K562 (cell line): Measurements from ENCODE around the gene STAP1. TPM values are rescaled to one million over a fixed set of nuclear protein-coding genes. Genes with fewer than 3 reads are reported as not detected.

Experiments used
- ATAC-seq: fragments of 200-7000 bp; cut with Tn5 transposase; 3 replicates; pipeline ENCODE4 v1.9.1; 2020; ENCODE audit warnings: moderate library complexity
- BruUV-seq: library from RNA; stranded (reverse); fragments of 400-500 nt; replicated peaks from 2 replicates; lab custom pipeline; 2021; lab: Mats Ljungman, UMichigan
- CTCF ChIA-PET: fragments of 300-600 bp; formaldehyde crosslinking; extraction: SDS; loops from one replicate; lab custom pipeline; 2021; ENCODE audit warnings: low intra/inter-chr PET ratio; lab: Yijun Ruan, JAX
- POLR2A ChIA-PET: fragments of 300-600, 350-650 bp; sonication (Branson Sonifier 250); formaldehyde crosslinking; extraction: SDS; loops from one replicate; lab custom pipeline; 2021; ENCODE audit warnings: antibody characterized with exemption, inconsistent platforms; lab: Yijun Ruan, JAX
- DNase-seq, 4 experiments: peaks; one replicate each; pipeline versions ENCODE4 v3.0.0 to v3.0.0-alpha.2; 2011 to 2018; ENCODE audit warnings: low spot score in 3 of 4, mixed read lengths in 3 of 4; ENCODE audit errors: extremely low read depth in 1 of 4
- FAIRE-seq: peaks from 2 replicates; lab custom pipeline; 2011; peaks lifted over from hg19 to GRCh38; lab: Jason Lieb, UNC
- H2AFZ ChIP-seq: 2 replicates; pipeline ENCODE4 v1.6.0; 2011; ENCODE audit warnings: low read depth, low read length, control low read depth, inconsistent platforms
- H3K27ac ChIP-seq: fragments of 200-600 bp; 3 replicates; pipeline ENCODE4 v1.8.0; 2011; ENCODE audit warnings: low read depth, mild to moderate bottlenecking, control low read depth, inconsistent platforms, low read length, moderate library complexity, mixed read lengths; ENCODE audit errors: extremely low read depth
- H3K27me3 ChIP-seq, 2 experiments: fragments of 300-600 bp in 1 of 2; 2 replicates in 1 of 2; 3 replicates in 1 of 2; pipeline versions ENCODE4 v1.6.0 to v1.8.0; 2011; ENCODE audit warnings: inconsistent platforms in 2 of 2, low read length in 2 of 2, mild to moderate bottlenecking in 1 of 2, mixed read lengths in 1 of 2, moderate library complexity in 1 of 2; ENCODE audit not compliant: control insufficient read depth in 2 of 2, insufficient read depth in 2 of 2
- H3K36me3 ChIP-seq: fragments of 300-600 bp; 3 replicates; pipeline ENCODE4 v1.8.0; 2011; ENCODE audit warnings: mild to moderate bottlenecking, low read length, inconsistent platforms; ENCODE audit not compliant: control insufficient read depth, insufficient read depth
- H3K4me1 ChIP-seq, 2 experiments: fragments of 200-600 bp in 1 of 2; replicated peaks in 1 of 2; 2 replicates in 1 of 2; 3 replicates in 1 of 2; pipeline versions ENCODE4 v1.5.1 to v1.8.0; 2011; ENCODE audit warnings: inconsistent platforms in 2 of 2, low read length in 2 of 2, mild to moderate bottlenecking in 1 of 2, mixed read lengths in 1 of 2, moderate library complexity in 1 of 2; ENCODE audit not compliant: control insufficient read depth in 2 of 2, insufficient read depth in 2 of 2
- H3K4me2 ChIP-seq: 2 replicates; pipeline ENCODE4 v1.6.1; 2011; ENCODE audit warnings: low read length, control low read depth, inconsistent platforms, mixed read lengths; ENCODE audit not compliant: insufficient read depth
- H3K4me3 ChIP-seq: fragments of 200-600 bp; sonication (generic), shearing (Covaris generic); 2 replicates; pipeline ENCODE4 v1.5.1; 2016; ENCODE audit warnings: control low read depth, inconsistent platforms
- H3K79me2 ChIP-seq: fragments of 200-600 bp; 3 replicates; pipeline ENCODE4 v1.8.0; 2011; ENCODE audit warnings: low read length, inconsistent platforms; ENCODE audit not compliant: control insufficient read depth, insufficient read depth
- H3K9ac ChIP-seq, 2 experiments: 2 replicates each; pipeline versions ENCODE4 v1.6.0 to v1.6.1; 2011; ENCODE audit warnings: low read depth in 2 of 2, low read length in 2 of 2, control low read depth in 1 of 2, inconsistent platforms in 1 of 2, mild to moderate bottlenecking in 1 of 2, mixed read lengths in 1 of 2; ENCODE audit not compliant: insufficient read depth in 1 of 2
- H3K9me1 ChIP-seq: one replicate; pipeline ENCODE4 v1.6.0; 2011; ENCODE audit warnings: inconsistent platforms, mild to moderate bottlenecking, low read length, moderate library complexity; ENCODE audit not compliant: control insufficient read depth, insufficient read depth
- H3K9me3 ChIP-seq: replicated peaks from 2 replicates; pipeline ENCODE4 v1.5.1; 2011; ENCODE audit warnings: low read depth, low read length, inconsistent platforms; ENCODE audit not compliant: control insufficient read depth, insufficient read depth
- H4K20me1 ChIP-seq: replicated peaks from 2 replicates; pipeline ENCODE4 v1.6.1; 2011; ENCODE audit warnings: low read length, inconsistent platforms, mixed read lengths; ENCODE audit not compliant: control insufficient read depth, insufficient read depth
- CBX3 ChIP-seq, 2 experiments: IDR thresholded peaks; 1 replicate in 1 of 2; 2 replicates in 1 of 2; pipeline ENCODE4 v1.6.1; 2012; ENCODE audit warnings: inconsistent platforms in 2 of 2, low read length in 2 of 2, borderline replicate concordance in 1 of 2, control low read depth in 1 of 2
- MYC ChIP-seq, 2 experiments: fragments of 250-450 bp in 1 of 2; sonication (Bioruptor Pico) in 1 of 2; IDR thresholded peaks; 2 replicates each; pipeline versions ENCODE4 v1.5.1 to v1.6.1; 2012 to 2021; ENCODE audit warnings: low read depth in 2 of 2, borderline replicate concordance in 1 of 2, improper control_type of control experiment in 1 of 2, low read length in 1 of 2, mild to moderate bottlenecking in 1 of 2, moderate library complexity in 1 of 2
- TCFL5 ChIP-seq: fragments of 250-450 bp; sonication (Bioruptor Pico); conservative IDR thresholded peaks from 2 replicates; pipeline ENCODE4 v1.6.1; 2021; ENCODE audit warnings: mild to moderate bottlenecking, moderate library complexity, matching md5 sums
- in situ Hi-C: fragments of 300-500 bp; cut with MboI; formaldehyde crosslinking; loops from 4 replicates; pipeline ENCODE4 v1.15.0; 2018; ENCODE audit warnings: inconsistent platforms, mixed read lengths
- intact Hi-C: fragments of 100-400 bp; cut with micrococcal nuclease; formaldehyde crosslinking; loops from 2 replicates; pipeline ENCODE4 v1.14.2; 2022
- polyA plus RNA-seq, 8 experiments: library from polyadenylated mRNA; depleted of rRNA in 4 of 8; stranded (reverse) in 5 of 8; unstranded in 3 of 8; fragments of >200 nt; fragmentation: Nextera tagmentation in 2 of 8; fragmentation: Illumina TruSeq in 1 of 8; extraction: Ambion mirVana in 2 of 8; extraction: Trizol in 1 of 8; gene quantifications; 2 replicates each; pipeline versions ENCODE4 v1.2.1 to v1.2.3, GENCODE V29; 2011 to 2014; ENCODE audit warnings: inconsistent platforms in 1 of 8, missing spikeins in 1 of 8
- total RNA-seq, 7 experiments: library from RNA; depleted of rRNA in 6 of 7; stranded (reverse); fragments of >200 nt in 6 of 7; fragmentation: Illumina TruSeq in 2 of 7; extraction: Trizol in 2 of 7; gene quantifications; 2 replicates each; pipeline versions ENCODE4 v1.2.1 to v1.2.3, GENCODE V29; 2011 to 2021; ENCODE audit warnings: low replicate concordance in 1 of 7
- TF ChIP-seq, protein P1 (sequence below): fragments of 150-350 bp; conservative IDR thresholded peaks from 2 replicates; pipeline ENCODE4 v1.6.1; 2014; ENCODE audit warnings: low read length
- TF ChIP-seq, protein P2 (sequence below): fragments of 450-650 bp; conservative IDR thresholded peaks from 2 replicates; pipeline ENCODE4 v1.6.1; 2016; ENCODE audit warnings: missing genetic modification characterization, low read depth, mild to moderate bottlenecking, missing compliant biosample characterization, moderate library complexity

STAP1 gene
- total and polyA plus RNA-seq, 9 of the 15 experiments (the other 6 are each of a cell fraction or from before 2014, with no cell fraction given): 0.50 to 5.6 (median 1.4) TPM

- Histone ChIP-seq H3K27me3 (no peaks in the 10 kb centered on the region), H3K4me2 (no peak overlapping the region), H3K9me1 (no peaks in the 10 kb centered on the region), H3K27ac (no peak overlapping the region), H3K4me3 (no peak overlapping the region), H3K4me1 (peaks cover 9 to 23% of the 10 kb centered on the region in 2 experiments; a peak in 4 of 5 replicates), H4K20me1 (no peaks in the 10 kb centered on the region), H3K36me3 (no peaks in the 10 kb centered on the region), H3K9ac (no peak overlapping the region), H3K79me2 (no peaks in the 10 kb centered on the region), H3K9me3 (peaks cover 11% of the 10 kb centered on the region; the same call in 1 of the 2 replicates), H2AFZ (no peak overlapping the region)
- BruUV-seq: no TSS peak
- in situ Hi-C loops: no loop called here
- CTCF ChIA-PET: interaction anchor here (0.7 kb wide), 1 partner anchor 532 kb away, joined by 5 read pairs; no protein-coding TSS in a partner anchor
- intact Hi-C loops: no loop called here
- FAIRE-seq: no peak
- no peak for ATAC-seq
- POLR2A ChIA-PET: no interaction called here
- TF ChIP-seq, protein P1, sequence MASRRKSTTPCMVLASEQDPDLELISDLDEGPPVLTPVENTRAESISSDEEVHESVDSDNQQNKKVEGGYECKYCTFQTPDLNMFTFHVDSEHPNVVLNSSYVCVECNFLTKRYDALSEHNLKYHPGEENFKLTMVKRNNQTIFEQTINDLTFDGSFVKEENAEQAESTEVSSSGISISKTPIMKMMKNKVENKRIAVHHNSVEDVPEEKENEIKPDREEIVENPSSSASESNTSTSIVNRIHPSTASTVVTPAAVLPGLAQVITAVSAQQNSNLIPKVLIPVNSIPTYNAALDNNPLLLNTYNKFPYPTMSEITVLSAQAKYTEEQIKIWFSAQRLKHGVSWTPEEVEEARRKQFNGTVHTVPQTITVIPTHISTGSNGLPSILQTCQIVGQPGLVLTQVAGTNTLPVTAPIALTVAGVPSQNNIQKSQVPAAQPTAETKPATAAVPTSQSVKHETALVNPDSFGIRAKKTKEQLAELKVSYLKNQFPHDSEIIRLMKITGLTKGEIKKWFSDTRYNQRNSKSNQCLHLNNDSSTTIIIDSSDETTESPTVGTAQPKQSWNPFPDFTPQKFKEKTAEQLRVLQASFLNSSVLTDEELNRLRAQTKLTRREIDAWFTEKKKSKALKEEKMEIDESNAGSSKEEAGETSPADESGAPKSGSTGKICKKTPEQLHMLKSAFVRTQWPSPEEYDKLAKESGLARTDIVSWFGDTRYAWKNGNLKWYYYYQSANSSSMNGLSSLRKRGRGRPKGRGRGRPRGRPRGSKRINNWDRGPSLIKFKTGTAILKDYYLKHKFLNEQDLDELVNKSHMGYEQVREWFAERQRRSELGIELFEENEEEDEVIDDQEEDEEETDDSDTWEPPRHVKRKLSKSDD: no peak
- TF ChIP-seq, protein P2, sequence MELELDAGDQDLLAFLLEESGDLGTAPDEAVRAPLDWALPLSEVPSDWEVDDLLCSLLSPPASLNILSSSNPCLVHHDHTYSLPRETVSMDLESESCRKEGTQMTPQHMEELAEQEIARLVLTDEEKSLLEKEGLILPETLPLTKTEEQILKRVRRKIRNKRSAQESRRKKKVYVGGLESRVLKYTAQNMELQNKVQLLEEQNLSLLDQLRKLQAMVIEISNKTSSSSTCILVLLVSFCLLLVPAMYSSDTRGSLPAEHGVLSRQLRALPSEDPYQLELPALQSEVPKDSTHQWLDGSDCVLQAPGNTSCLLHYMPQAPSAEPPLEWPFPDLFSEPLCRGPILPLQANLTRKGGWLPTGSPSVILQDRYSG (tag): no peak
- TF ChIP-seq TCFL5 (CRISPR knock-in tag): no peak
- no peak for TF ChIP-seq MYC (IDR thresholded peaks at IDR 0.05; ENCODE audit: low read depth, low read length)
- no peak for TF ChIP-seq MYC (CRISPR knock-in tag; IDR thresholded peaks at IDR 0.05; ENCODE audit: borderline replicate concordance, low read depth)
- TF ChIP-seq CBX3 (IDR thresholded peaks at IDR 0.05; ENCODE audit: borderline replicate concordance in 1 of 2, low read length in 2 of 2): no peak
- no peak for DNase-seq
Observed at GRCh38 chr4:67550451-67550850, 8.1 kb upstream of the STAP1 start.
